GM19099 (cell line): ENCODE results near the gene HCRTR1.

ENCODE experiments used
- POLR2A ChIP-seq: IDR thresholded peaks from 3 replicates; pipeline ENCODE4 v1.6.1; 2011; ENCODE audit warnings: low read depth; ENCODE audit not compliant: insufficient read length; ENCODE audit errors: extremely low read depth

The HCRTR1 gene

DNA sequence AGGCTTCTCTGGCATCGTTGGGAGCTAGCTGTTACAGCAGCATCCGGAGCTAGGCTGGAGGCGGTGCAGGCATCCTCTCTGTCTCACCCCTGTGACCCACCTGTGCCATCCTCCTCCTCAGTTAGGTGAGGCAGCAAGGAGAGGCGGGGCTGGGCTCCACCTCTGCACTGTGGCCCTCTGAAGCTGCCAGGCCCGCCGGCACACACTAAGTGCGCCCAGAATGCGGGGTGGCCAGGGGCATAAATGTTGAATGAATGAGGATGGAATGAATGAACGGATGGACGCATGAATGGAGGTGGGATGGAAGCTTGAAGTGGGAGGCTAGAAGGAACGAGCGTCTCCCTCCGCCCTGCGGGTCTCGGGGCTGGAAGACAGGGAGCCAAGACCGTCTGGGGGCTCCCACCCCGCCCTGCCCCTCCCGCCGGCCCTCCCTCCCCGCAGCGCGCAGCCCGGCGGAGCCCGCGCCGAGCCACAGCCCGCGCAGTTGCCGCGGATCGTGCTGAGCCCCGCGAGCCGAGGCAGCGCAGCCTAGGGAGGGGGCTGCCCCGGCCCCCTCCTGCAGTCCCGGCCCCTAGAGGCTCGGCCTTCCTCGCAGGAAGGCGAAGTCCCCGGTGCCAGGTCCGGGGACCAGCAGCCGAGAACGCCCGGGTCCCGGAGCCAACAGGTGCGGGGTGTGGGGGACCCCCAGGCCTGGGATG, at the start of gene HCRTR1:
TSS of gene HCRTR1 (plus strand) at position 472 of the 698 bp plus-strand sequence. CDS start 1,504 bp downstream, outside the sequence.
- no peak for TF ChIP-seq POLR2A

DNA sequence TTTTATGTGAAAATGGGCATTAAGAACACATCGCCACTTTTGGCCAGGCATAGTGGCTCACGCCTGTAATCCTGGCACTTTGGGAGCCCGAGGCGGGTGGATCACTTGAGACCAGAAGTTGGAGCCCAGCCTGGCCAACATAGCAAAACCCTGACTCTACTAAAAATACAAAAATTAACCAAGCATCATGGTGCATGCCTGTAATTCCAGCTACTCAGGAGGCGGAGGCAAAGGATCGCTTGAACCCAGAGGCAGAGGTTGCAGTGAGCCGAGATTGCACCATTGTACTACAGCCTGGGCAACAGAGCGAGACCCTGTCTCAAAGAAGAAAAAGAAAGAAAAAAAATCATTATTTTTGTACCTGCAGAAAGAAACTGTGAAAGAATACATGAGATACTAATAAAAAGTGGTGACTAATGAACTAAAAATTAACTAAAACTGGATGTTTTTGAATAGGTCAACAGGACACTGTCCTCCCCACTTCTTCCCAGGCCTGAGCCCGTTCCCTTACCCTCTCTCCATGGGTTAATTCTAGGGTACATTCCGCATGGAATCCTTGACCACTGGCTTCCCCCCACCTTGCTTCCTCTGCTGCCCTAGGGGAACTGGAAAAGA, 49.4 kb upstream of the HCRTR1 start:
- no peak for TF ChIP-seq POLR2A

DNA sequence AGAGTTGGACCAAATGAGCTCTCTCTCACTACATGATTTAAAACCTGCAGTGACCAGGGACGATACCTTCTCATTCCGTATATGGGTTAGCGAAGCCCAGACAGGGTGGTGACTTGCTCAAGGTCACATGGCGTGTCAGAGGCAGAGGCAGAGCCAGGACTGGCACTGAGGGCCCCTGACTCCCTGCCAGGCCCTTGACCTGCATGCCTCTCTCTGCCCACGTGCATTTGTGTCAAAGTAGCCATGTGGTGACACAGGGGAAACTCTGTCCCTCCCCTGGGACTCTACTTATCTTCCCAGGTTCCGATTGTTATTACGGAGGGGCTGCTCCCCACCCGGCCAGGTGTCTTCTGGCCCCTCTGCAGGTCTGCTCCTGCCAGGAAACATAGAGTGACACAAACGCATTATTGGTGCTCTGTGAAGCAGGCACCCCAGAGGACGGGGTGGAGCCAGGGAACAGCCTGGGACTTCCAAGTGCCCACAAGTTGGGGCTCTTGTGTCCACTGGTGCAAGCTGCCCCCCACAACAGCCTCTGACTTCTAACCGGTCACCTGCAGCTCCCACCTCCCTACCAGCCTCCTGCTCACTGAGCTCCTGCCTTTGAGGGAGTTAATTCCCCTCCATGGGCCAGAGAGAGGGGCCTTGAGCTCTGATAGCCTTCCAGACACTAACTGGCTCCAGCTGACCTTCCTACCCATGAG, 48.4 kb upstream of the HCRTR1 start:
- no peak for TF ChIP-seq POLR2A

DNA sequence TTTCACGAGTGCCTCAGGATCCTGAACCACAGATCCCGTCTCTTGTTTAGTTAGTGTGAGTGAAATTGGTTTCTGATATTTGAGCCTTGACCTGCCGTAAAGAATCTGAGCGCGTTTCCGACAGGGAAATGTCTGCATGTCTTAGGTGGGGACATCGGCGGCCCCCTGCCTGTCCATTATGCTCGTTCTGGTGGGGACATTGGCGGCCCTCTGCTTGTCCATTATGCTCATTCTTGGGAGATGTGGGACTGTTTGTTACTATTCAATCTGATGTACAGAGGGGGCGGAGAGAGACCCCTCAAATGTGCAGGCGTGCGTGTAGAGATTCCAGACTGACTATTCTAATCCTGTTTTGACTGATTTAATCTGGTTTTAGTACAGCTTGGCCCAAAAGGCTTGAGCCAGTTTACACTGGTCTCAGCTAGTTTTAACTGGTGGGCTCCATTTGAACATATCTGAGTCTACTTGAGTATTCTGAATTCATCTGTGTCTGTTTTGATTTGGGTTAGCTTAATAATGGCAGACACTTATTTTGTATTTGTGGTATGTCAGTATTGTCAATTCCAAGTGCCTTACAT, 47.8 kb upstream of the HCRTR1 start:
- no peak for TF ChIP-seq POLR2A

DNA sequence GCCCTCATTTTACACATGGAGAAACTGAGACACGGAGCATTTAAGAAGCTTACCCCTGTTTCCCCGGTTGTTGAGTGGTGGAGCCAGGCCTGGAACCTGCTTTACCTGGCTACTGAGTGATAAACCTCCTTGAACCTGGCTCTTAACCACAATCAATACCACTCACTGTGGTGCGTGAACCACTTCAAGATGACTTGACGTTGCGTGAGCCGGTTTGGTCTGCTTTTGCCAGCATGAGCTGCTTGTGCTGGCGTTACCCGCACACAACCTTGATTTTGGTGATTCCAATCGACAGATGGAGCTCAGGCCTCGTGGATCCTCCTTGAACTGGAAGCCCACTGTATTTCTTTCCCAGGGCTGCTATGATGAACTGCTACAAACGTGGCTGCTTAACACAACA, 47.3 kb upstream of the HCRTR1 start:
- no peak for TF ChIP-seq POLR2A

DNA sequence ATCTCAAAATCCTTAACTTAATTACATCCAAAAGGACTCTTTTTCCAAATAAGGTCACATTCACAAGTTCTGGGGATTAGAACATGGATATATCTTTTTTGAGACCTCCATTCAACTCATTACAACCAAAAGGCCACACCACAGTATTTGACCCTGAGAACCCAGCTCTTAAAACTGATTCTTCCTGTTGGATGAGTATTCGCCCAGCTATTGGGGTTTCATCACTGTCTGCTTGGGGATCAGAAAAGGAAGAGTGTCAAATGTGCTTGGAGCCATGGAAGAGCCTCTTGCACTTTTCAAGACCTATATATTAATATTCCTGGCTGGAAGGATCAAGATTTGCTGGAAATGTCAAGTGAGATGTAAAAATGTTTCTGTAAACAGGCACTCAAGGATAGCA, 46.6 kb upstream of the HCRTR1 start:
- no peak for TF ChIP-seq POLR2A

DNA sequence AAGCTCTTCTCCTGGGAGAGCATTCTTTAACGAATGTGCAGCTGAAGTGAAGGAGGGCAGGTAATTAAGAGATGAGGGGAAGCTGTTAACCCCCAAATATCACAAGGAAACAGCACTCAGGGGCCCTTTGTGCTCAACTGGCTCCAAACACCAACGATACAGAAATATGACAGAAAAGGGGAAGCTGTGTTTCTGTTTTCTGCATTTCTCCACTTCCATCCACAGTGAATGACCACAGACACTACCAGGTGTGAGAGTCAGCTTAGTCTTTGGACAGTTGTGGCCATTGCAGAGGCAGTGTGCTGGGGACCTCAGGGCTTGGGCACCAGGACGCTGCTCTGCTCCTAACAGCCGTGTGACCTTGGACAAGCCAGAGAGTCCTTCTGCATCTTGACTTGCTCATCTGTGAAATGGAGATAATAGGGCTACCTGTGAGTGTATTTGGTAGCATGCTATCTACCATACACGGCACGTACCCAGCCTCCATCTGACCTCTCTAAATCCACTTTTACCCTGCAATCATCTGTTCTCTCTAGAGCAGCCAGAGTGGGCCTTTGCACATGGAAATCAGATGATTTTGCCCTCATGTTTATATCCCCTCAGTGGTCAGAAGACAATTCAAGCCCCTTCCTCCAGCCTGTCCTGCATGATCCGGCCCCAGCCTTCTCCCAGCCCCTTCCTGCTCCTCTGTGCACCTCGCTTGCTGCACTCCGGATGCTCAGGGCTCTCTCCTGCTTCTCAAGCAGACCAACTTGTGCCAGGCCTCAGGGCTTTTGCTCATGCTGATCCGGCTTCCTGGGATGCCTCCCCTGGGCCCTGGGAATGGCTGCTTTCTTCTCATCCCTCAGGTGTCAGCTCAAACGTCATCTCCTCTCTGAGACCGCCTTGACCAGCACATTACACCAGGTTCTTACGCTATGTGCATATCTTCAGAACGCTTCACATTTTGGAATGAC, 45.9 kb upstream of the HCRTR1 start:
- no peak for TF ChIP-seq POLR2A

DNA sequence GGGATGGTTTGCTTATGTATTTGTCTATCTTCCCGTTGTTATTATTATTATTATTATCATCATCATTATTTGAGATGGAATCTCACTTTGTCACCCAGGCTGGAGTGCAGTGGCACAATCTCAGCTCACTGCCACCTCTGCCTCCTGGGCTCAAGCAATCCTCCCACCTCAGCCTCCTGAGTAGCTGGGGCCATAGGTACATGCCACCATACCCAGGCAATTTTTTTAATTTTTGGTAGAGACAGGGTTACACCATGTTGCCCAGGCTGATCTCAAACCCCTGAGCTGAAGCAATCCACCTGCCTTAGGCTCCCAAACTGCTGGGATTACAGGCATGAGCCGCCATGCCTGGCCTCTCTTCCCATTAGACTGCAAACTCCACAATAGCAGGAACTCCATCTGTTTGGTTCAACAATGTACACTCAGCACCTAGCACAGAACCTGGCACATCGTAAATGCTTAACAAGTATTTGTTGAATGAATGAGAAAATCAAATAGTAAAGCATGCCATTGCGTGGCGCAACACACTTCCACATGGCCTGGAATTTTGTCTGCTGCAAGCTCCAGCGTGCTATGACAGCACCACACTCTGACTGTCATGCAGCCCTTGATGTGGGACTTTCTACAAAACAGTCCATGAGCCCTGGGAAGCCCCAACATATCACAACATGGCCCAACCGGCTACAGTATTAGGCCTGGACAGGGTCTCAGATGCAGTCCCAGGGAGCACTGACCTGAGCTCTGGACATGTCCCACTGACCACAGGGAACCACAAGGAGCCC, 45.0 kb upstream of the HCRTR1 start:
- TF ChIP-seq POLR2A, result no peak

DNA sequence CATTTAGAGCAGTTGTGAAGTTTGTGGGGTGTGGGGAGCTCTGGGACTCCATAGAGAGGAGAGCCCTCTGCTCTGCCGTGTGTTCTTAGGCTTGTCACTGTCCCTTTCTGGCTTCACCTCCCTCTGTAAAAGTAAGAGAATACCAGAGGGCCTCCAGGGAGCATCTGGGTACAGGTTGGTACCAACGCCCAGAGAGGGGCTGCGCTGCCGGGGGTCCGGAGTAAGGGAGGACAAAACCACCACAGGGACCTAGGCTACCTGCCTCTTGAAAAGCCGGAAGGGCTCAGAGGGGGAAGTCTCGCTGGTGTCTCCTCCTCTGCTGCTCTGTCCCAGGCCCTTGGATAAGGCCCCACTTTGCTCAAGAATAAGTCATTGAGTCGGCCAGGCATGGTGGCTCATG, 44.2 kb upstream of the HCRTR1 start:
- TF ChIP-seq POLR2A, result no peak

DNA sequence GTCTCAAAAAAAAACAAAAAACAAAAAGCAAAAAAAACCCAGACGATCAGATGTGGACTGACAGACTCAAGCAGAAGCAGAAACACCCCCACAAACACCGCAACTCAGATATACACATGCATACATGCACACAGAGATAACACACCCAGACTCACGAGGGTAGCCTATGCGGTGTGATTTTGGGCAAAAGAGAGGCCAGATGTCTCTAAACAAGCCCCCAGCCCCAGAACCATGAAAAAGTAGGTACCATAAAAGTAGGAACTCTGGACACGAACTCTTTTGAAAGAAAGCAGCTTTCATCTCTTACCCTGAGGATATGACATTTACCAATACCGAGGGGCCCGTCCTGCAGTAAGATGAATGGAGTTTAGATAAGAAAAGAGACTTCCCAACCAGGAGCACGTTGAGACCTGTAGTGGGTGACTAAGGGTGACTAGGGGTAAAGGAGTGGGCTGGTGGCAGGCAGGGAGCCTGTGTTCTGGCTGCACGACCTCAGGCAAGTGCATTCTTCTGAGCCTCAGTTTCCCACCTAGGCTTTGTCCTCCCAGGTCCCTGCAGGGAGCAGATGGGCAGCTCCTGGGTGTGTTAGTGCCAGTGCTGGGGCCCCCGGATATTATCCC, 42.6 kb upstream of the HCRTR1 start:
- no peak for TF ChIP-seq POLR2A

DNA sequence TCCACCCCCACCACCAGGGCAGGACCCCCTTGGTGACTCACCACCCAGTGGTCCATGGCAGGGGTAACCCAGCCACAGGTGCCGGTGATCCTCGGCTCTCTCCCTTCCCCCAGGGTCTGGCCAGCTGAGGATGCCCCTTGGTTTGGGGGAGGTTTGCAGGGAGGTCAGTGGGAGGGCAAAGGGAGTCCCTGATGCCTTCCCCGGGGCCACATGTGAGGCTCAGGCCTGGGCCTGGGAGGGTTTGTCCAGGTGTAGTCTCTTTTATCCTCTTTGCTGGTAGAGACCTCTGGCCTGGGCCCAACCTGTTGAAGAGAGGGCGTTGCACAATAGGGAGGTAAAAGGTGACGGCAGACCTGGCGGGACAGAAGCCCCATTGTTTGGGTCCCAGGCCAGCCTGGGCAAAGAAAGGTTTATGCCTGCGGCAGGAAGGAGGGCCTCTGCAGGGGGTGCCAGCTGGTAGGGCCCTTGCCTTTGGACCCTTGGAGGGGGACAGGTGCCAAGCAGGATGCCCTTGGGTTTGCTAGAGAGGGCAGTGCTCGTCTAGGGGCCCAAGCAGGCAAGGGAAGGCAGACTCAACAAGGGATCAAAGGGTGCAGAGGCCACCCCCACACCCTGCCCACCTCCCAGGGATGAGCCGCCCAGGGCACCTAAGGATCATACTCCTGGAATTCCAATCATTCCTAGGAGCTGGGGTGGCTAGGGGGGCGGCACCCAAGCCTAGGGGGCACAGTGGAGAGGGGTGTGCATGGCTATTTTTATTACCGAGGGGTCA, 41.9 kb upstream of the HCRTR1 start:
- TF ChIP-seq POLR2A, result no peak

DNA sequence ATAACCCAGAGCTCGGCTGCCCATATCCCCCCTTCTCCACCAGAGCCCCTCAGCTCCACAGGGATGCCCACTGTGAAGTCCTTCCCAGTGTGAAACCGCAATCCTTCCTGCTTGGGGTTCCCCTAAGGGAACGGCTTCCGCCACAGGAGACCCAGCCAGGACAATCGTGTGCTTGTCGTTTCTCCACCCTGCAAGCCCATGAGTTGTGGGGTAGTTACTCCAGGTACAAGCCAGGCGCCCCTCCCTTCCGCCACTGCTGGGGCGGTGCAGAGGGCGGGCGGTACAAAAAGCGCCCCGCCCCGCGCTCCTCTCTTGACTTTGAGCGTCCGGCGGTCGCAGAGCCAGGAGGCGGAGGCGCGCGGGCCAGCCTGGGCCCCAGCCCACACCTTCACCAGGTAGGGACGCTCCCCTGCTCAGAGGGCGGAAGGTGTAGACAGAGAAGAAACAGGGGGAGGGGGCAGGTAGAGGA, 41.3 kb upstream of the HCRTR1 start, which contains the start of gene TINAGL1:
TSS of gene TINAGL1 (plus strand) at position 315 of the 469 bp plus-strand sequence. CDS start 634 bp downstream, outside the sequence.
- no peak for TF ChIP-seq POLR2A

DNA sequence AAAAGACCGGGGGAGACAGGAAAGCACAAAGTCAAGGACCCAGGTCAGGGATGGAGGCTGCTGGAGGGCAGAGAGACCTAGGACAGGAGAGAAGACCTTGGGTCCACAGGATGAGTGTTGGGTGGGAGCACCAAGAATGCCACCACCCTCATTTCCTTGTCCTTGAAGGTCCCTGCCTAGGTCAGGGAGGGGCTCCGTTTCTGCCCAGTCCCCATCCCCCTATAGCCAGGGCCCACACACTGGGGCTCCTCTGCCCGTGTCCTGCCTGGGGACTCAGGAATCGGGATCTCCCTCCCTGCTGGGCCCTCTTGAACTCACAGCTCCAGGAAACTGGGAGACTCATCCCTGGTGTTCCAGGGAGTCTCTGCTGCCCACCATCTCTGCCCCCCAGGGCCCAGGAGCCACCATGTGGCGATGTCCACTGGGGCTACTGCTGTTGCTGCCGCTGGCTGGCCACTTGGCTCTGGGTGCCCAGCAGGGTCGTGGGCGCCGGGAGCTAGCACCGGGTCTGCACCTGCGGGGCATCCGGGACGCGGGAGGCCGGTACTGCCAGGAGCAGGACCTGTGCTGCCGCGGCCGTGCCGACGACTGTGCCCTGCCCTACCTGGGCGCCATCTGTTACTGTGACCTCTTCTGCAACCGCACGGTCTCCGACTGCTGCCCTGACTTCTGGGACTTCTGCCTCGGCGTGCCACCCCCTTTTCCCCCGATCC, 40.6 kb upstream of the HCRTR1 start:
- TF ChIP-seq POLR2A, result no peak
